DMS153 treated with DMSO at 0.1 percent for 48 hours (cell line): ENCODE data around the gene MTERF4.

Source experiments
- DNase-seq: peaks from one replicate; lab custom pipeline; 2025; ENCODE audit not compliant: unreplicated experiment; lab: John Stamatoyannopoulos, UW

Gene MTERF4

DNA sequence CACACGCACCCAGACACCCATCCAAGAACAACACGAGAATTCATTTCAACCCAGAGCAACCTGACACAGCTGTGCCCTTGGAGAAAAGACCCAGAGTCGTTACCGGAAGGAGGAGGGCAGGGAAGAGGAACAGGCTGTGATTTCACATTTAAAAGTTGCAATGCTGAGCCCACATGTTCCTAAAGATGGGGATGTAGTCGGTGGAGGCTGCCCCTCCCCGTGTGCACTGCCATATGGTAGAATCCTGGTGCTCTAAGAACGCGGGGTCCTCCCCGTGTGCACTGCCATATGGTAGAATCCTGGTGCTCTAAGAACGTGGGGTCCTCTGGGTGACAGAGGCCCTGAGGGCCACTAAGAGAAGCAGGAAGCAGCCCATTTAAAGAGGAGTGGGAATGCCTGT, 10.9 kb downstream of the MTERF4 start:
- DNase-seq, result no peak

DNA sequence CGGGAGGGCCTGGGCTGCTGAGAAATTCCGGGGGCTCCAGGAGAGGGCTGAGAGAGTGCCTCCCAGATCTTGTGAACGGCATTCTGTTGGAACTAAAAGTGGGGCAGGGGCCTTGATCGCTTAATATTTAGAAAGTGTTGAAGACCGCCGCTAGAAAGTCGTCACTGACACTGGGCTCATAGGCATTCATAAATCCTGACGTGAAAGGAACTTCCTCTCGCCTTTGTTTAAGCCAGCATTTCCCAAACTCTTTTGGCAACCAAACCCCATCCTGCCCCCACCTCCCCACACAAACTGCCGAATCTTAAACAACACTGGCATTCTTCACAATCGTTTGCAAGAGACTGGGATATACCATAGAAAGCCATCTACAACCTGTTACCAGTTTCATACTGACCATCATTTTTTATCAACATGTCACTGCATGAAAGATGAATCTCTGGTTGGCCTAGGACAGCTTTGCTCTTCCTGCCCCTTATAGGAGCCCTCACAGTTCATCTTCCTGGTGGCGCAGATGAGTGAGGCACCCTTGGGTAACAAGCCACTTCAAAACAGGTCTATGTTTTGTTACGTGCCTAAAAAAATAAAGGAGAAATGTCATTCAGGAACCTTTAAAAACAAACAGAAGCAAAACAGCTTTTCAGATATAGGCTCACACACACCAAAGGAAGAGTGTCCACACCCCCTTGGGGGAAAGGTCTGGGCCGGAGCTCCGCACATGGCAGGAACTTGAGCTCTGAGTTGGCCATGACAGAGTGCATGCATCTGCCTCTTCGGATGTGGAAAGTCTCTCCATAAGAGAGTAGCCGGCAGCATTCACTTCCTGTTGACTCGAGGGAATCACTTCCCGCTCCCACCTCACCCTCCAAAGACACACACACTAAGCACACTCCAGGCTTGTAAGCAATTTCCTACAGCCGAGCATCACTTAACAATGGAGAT, 13.0 kb downstream of the MTERF4 start:
- DNase-seq, result no peak

DNA sequence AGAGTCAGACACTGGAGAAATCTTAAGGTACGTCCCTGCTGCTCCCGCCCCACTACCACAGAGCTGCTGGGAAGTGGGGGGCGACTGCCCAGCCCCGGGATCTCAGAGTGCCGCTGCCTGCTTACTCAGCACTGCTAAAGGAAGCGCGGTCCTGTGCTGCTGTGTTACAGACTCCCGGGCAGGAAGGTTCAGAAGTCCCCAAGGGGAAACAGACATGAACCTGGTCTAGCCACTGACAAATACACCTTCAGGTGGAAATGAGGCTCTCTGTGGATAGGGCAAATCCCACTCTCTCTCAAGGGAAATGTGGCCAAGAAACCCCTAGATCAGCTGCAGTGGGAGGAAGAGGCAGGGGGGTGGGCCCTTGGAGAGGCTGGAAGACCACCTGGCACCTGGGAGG, 13.7 kb downstream of the MTERF4 start:
- no peak for DNase-seq

DNA sequence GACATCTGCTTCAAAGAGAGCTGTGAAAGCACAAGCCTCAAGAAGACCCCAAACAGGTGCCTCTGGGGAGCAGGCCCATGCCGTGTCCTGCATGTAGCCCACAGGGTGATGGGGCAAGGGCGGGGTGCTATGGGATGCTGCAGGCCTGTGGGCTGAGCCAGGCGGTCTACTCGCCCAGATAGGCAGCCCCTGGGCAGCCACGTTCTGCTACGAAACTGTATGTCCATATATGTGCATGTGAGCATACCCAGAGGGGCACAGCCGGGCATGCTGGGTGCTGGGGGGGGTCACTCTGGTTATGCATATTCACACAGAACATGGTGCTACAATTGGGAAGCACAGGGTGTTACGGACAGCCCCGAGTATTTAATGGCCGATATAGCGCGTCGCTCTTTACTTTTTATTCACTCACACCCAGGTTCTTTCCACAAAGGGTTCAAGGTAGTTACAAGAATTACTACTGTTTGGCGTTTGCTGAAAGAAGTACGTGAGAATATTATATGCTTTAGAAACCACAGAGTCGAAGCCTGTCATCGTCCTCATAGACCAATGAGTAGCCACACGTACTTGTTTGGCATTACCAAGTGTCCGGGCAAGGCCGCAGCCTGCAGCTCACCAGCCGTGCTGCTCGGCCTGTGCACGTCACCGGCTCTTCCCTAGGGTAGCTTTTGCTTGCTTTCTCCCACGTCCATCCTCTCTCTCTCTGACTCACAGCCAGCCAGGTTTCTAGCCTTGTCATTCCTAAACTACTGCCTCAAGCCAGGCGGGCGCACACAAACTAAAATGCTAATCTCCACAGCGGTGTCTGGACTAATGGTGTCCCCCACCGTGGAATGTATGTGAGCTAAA, 14.4 kb downstream of the MTERF4 start:
- DNase-seq, result no peak

DNA sequence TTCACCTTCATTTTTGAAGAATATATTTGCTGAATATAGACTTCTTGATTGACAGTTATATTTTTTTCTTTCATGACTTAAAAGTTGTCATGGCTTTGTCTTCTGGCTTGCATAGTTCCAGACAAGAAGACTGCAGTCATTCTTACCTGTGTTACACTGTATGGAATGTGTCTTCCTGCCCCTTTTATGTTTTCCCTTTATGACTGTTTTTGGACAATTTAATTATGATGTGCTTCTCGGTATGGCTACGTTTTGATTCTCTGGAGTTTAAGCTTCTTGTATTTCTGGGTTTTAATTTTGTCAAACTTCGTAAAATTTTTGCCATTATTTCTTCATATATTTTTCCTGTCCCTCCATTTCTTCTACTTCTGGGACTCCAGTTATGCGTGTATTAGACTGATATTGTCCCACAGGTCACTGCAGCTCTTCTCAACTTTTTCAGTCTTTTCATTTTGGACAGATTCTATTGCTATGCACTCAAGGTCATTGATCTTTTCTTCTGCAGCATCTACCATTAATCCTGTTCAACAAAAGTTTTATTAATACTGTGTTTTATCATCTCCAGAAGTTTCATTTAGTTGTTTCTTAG, 17.1 kb downstream of the MTERF4 start:
- DNase-seq, result no peak

DNA sequence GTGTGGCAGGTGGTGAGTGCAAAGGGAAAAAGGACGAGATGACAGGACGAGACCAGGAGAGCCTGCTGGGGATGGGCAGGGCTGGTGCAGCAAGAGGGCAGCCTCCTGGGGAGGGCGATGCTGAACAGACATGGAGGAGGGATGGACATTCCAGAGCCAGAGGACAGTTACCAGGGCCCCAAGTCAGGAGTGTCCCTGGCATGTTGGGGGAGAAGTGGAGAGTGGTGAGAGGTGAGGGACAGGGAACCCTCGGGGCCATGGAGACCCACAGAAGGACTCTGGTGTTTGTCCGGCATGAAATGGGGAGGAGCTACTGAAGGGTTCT, 19.0 kb downstream of the MTERF4 start:
- no peak for DNase-seq

DNA sequence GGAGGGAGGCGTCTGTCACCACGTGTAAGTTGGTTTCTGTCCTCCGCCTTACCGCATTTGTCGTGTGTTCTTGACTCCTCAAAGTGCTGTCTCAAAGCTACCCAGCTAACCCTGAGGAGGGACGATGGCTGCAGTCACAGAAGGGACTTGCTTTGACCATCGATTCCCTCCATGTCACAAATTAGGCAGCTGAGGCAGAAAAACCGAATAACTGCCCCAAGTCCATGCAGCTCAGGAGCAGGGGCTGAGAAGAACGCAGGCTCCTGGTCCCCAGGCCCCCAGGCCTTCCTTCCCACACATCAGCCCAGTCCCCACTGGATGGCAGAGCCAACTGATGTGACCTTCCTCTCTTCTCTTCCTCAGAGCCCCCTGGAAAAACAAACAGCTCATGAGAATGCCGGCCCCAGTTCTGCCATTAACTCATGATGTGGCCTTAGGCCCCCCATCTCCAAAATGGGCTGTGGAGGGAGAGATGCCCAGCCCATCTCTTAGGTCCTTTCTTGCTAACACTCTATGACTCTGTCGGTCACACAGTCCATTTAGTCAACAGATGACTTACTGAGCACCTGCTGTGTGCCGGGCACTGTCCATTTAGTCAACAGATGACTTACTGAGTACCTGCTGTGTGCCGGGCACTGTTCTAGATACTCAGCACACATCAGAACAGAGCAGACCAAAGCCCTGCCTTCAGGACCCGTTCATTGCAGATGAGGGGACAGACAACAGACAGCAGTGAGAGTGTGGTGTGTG, 19.6 kb downstream of the MTERF4 start:
- no peak for DNase-seq

DNA sequence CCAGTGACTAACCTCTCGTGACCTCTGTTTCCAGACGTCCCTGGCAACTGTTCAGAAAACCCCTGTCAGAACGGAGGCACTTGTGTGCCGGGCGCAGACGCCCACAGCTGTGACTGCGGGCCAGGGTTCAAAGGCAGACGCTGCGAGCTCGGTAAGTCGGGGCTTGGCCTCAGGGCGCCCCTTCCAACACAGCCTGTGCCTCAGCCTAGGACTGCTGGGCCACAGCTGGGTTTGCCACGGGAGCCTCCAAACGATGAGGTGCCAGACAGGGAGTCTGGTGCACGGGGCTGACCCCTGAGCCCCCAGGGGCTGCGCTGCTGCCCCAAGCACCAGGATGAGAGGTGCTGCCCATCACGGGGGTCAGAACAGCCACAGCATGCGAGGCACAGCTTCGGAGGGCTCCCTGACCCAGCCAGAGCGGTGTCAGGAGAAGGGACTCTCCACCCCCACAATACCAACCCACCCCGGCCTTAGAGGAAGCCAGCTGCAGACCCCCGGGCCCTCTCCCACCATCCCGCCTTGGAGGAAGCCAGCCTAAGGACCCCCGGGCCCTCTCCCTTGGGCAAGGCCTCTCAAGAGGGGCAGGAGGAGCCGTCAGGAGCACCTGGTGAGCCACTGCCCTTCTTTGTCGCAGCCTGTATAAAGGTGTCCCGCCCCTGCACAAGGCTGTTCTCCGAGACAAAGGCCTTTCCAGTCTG, 20.3 kb downstream of the MTERF4 start:
- no peak for DNase-seq

DNA sequence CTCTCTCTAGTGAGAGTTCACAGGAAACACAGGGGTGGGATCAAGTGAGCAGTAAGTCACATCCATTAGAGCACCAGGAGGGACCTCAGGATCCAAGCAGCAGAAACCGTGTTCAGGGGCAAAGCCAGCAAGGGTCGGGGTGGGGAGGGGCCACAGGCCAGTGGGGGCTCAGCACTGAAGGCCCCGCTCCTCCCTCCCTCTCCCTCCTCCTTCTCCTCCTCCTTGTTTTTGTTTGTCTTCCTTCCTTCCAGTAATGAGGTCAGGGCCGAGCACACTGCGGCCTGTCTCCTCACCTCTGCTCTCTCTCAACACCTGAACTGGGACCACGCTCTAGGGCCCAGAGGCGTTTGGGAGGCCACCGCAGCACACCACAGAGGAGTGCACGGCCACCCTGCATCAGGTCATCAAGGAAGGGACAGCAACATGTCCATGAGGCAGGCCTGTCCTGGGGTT, 20.9 kb downstream of the MTERF4 start:
- DNase-seq, result no peak

DNA sequence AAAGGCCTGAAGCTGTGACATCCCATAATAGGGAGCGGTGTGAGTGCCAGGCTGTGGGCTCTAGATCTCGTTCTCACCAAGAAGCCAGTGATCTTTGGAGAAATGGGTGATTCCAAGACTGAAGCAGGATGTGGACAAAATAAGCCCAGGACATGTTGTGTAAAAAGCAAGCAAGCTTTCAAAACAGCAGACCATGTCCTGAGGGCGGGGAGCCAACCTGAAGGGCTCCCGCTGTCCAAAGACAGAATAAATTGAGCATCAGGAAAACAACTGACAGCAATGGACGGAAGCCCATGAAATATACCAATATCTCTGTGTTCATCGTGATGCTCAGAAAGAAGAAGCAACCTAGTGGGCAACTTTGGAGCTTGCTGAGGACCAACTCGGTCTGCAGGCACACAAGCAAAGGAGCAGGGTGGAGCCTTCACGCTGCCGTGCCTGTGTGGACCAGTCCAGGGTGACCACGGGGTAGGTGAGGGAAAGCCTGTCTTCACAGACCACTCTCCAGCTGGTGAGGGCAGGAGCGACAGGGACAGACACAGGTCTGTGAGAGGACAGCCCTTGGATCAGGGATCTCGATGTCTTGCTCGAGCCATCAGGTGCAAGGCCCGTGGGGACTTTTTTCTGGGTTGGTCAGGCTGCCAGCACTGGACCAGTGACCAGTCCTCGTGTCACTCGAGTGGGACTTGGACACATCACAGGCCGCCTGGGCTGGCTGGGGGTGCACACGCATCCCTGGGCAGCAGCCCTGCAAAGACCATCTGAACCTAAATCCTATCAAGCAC, 21.5 kb downstream of the MTERF4 start:
- DNase-seq, result no peak

DNA sequence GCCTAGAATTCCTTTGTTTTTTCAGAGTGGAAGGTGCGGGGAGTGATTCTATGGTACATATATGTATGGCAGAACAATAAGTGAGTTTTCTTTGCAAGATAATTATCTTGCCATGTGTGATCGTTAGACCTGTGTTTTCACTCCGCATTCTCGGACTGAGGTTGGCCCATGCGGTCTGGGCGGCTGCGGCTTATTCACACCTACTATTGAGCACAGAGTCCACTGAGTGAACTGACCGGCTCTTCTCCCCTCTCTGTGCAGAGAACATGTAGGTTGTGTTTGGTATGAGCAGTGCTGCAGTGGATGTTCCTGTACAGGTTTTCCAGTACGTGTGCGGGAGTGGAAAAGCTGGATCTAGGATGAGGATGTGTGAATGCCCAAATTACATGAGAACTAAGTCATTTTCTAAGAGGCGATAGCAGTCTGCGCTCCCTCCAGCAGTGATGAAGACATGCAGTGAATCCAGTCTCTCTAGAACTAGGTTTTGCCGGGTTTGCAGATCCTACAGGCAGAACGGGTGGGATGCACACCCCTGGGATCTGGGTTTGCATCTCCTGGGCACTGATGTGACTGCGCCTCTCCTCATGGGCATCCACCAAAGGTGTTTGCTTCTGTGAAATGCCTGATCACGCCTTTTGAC, 27.1 kb downstream of the MTERF4 start:
- DNase-seq, result no peak

DNA sequence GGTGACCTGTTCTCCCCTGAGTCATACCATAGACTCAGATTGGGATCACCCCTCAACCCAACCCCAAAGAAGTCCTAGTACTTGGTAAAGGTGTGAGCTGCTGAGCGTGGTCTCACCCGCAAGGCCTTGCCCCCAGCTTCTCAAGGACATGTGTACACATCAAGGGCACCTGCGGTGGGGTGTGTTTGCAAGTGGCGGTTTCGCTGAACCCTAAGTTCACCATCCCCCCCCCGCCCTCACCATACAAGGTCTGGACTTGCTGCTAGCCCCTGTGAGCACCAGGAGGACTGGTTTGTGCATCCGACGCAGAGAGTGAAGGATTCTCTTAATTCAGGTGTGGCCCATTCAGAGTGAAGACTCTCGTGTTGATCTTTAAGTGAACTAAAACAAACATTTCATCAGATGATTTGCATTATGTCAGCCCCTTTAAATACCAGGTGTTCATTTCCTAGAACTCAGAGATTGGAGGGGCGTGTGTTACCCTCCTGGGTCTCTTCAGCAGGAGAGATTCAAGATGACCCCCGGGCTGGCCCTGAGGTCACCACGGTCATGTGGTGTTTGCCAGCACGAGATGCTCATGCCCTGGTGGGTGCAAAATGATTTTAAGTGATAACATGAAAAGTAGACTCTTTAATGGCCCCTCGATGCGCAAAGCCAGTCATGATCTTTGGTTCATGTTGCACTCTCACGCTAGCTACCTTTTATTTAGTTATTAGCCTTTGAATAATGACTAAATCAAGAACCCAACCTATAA, 27.8 kb downstream of the MTERF4 start:
- DNase-seq, result no peak

DNA sequence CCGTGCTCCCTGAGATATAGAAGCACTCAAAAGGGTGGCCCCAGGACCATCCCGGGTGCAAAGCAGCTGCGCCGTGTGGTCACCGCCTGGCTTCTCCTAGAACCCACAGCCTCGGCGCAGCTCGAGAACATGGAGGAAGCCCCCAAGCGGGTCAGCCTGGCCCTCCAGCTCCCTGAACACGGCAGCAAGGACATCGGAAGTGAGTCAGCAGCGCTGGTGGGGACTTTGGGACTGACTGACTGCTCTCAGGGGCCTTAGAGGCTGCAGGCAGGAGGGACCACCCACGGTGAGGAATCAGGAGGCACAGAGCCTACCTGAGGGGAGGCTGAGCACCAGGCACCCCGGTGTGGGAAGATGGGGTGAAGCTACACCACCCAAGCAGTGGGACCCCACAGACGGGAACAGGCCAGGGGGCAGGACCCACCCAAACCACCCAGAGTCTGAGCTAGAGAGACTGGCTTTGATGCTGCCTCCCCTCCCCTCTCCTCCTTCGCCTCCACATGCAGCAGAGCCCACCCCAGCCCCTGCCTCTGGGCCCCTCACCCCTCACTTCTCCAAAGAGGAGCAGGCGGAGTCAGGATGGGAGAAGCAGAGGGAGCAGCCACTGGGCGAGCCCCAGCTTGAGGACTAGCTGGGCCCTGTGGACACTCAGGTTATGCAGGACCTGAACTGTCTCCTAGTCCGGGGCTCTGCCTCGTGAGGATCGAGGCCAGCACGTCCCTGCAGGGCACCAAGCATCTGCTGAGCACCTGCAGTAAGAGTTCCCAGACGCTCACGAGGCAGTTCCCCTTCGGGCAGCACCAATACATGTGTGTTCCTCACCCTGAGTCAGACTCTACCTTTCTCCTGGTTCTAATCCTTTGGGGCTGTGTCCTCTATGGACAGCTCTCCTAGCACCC, 28.7 kb downstream of the MTERF4 start:
- DNase-seq, result no peak

DNA sequence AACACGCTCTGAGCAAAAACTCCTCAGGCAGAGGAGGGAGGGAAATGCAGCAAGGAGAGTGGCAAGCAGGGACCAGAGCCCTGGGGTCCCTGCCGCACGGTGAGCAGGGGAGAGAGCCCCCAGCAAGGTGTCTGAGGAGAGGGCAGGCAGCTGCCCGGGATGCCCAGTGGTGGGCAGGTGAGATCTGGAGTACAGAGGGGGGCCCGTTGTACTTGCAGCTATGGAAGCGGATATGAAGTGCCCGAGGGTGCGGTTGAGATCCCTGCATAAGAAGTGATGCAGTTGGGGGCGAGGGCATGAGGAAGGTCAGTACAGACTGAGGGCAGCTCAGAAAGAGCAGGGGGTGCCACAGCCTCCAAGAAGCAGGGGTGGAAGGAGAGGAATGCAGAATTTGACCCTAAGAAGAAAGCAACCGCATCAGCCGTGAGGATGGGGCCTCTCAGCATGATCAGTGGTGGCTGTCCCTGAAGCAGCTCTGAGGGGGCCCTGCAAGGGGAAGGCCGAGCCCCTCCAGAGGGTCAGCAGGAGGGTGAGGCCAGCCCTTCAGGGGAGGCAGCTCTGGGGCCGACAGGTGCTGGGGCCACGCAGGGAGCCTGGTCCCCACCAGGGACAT, 29.4 kb downstream of the MTERF4 start:
- no peak for DNase-seq

DNA sequence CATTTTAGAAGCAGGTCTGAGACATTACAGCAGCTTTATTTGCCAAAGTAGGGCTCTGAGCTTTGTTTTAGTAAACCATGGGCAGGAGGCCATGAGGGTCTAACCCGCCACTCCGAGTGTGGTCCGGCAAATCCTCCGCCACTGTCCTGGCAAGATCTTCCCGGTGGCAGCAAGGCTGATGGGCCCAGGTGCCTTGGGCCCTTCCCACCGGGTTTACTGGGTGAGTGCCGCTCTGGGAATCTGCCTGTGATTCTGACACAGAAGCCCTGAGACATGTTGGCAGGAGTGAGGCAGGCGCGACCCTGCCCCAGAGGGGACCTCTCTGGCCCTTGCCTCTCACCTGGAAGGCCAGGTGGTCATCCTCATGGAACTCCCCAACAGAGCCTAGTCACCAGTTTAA, 29.9 kb downstream of the MTERF4 start:
- no peak for DNase-seq

DNA sequence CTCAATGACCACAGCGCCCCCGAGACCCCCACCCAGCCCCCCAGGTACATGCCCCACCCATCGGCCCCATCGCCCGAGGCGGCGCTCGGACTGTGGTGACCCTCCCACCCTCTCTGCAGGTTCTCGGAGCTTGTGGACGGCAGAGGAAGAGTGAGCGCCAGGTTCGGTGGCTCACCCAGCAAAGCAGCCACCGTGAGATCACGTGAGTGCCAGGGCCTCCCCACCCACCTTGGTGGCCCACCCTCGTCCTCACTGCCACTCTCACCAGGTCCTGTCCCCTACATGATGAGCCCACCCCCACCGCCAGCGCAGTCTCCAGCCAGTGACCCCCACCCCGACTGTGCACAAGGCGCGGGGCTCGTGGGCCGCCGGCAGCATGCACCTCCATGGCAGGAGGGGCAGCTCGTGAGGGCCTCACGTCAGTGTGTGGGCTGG, 30.4 kb downstream of the MTERF4 start:
- DNase-seq, result no peak
